Measurements from ENCODE around the gene DMRT3.

DMRT3 gene

DNA sequence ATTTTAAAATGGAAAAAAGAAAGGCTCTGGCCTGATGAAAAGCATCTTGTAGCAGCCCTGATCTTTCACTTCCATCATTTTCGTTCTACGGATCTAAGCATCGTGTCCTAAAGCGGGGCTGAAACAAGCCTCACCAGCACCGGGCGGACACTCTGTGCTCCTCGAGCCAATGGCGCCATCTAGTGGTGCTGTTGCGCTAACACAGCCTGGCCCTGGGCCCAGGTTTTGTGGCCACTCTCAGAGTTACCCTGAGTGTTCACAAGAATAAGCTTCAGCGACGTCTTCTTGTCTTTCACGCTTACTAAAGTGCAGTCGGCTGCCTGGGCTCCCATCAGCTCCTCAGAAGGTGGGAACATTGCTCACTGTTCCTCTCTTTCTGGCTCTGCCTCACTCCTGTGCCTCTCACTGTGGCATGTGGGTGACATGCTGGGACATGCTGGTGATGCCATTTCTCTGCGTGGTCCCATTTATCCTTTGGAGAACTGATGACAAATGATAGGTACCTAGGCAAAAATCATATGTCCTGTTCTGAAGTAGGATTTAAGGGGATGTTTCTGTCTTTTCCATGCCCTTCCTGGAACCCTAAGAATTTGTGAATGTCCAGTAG is 32.7 kb downstream of the DMRT3 start:
- Histone ChIP-seq H2AFZ (ENCODE audit: low read depth) (peak overlapping the region; percentile 43), H3K9ac (no peak overlapping the region), H3K4me2 (no peak overlapping the region; the same call in 1 of the 2 replicates), H3K27me3 (ENCODE audit: insufficient read depth, low read depth) (no peaks in the 10 kb centered on the region), H4K20me1 (ENCODE audit: insufficient read depth) (no peaks in the 10 kb centered on the region), H3K36me3 (ENCODE audit: insufficient read depth) (no peaks in the 10 kb centered on the region), H3K4me1 (ENCODE audit: low read depth, poor library complexity, severe bottlenecking) (peaks cover 15% of the 10 kb centered on the region), H3K27ac (no peak overlapping the region), H3K4me3 (IDR thresholded peaks at IDR 0.05; ENCODE audit: insufficient read depth, low read depth, low read length) (no peak overlapping the region), H3K79me2 (ENCODE audit: insufficient read depth, low read depth) (no peaks in the 10 kb centered on the region)
- TF ChIP-seq, protein P1, sequence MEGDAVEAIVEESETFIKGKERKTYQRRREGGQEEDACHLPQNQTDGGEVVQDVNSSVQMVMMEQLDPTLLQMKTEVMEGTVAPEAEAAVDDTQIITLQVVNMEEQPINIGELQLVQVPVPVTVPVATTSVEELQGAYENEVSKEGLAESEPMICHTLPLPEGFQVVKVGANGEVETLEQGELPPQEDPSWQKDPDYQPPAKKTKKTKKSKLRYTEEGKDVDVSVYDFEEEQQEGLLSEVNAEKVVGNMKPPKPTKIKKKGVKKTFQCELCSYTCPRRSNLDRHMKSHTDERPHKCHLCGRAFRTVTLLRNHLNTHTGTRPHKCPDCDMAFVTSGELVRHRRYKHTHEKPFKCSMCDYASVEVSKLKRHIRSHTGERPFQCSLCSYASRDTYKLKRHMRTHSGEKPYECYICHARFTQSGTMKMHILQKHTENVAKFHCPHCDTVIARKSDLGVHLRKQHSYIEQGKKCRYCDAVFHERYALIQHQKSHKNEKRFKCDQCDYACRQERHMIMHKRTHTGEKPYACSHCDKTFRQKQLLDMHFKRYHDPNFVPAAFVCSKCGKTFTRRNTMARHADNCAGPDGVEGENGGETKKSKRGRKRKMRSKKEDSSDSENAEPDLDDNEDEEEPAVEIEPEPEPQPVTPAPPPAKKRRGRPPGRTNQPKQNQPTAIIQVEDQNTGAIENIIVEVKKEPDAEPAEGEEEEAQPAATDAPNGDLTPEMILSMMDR (conservative IDR thresholded peaks at IDR 0.05; ENCODE audit: low read depth, low read length): peak; percentile 94

DNA sequence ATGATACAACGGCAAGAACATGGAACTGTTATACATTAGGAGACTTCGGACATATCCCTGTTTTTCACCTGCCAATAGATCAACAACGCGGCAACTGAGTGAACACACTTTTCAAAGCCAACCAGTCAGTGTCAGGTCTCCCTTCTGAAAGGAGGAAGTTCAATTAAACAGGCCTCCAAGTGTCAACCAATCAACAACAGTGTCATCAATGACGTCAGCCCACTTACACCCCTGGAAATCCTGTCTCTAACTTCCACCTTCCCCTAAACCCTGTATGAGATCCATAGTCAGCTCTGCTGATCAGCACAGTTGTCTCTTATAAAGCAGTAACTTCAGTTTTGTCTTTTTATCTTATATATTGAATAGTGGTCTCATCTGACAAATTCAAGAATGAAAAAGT is 36.6 kb downstream of the DMRT3 start:
- no peak overlapping the region for H3K4me2 ChIP-seq
- H3K4me3 ChIP-seq (IDR thresholded peaks at IDR 0.05; ENCODE audit: insufficient read depth, low read depth, low read length): no peak overlapping the region

DNA sequence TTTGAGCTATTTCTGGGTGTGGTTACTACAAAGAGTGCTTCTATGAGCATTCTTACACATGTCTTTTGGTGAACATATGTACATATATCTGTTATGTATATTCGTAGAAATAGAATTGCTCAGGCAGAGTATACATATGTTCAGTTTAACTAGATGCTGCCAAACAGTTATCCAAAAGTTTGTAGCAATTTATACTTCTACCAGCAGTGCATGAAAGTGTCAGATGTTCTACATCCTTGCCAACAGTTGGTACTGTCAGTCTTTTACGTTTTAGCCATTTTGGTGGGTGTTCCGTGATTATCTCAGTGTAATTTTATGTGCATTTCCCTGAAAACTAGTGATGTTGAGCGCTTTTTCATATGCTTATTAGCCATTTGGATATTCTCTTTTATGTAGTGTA is 37.8 kb downstream of the DMRT3 start:
- Histone ChIP-seq H3K4me1 (ENCODE audit: low read depth, poor library complexity, severe bottlenecking) (peaks cover 4% of the 10 kb centered on the region), H3K27ac (no peak overlapping the region), H3K27me3 (ENCODE audit: insufficient read depth, low read depth) (no peaks in the 10 kb centered on the region), H2AFZ (ENCODE audit: low read depth) (no peak overlapping the region), H3K4me2 (no peak overlapping the region), H3K79me2 (ENCODE audit: insufficient read depth, low read depth) (no peaks in the 10 kb centered on the region), H3K36me3 (ENCODE audit: insufficient read depth) (no peaks in the 10 kb centered on the region), H3K4me3 (IDR thresholded peaks at IDR 0.05; ENCODE audit: insufficient read depth, low read depth, low read length) (no peak overlapping the region), H3K9ac (no peak overlapping the region), H4K20me1 (ENCODE audit: insufficient read depth) (no peaks in the 10 kb centered on the region)
- TF ChIP-seq, protein P1 (conservative IDR thresholded peaks at IDR 0.05; ENCODE audit: low read depth, low read length): no peak

More for the DNA sequence above, 36.6 kb downstream of the DMRT3 start:
- no peaks in the 10 kb centered on the region for H4K20me1 ChIP-seq (ENCODE audit: insufficient read depth)
- peaks cover 9% of the 10 kb centered on the region for H3K4me1 ChIP-seq (ENCODE audit: low read depth, poor library complexity, severe bottlenecking)
- no peaks in the 10 kb centered on the region for H3K36me3 ChIP-seq (ENCODE audit: insufficient read depth)
- H3K27me3 ChIP-seq (ENCODE audit: insufficient read depth, low read depth): no peaks in the 10 kb centered on the region
- H3K27ac ChIP-seq: no peak overlapping the region
- H2AFZ ChIP-seq (ENCODE audit: low read depth): no peak overlapping the region
- no peaks in the 10 kb centered on the region for H3K79me2 ChIP-seq (ENCODE audit: insufficient read depth, low read depth)
- TF ChIP-seq, protein P1 (conservative IDR thresholded peaks at IDR 0.05; ENCODE audit: low read depth, low read length): no peak
- H3K9ac ChIP-seq: no peak overlapping the region

DNA sequence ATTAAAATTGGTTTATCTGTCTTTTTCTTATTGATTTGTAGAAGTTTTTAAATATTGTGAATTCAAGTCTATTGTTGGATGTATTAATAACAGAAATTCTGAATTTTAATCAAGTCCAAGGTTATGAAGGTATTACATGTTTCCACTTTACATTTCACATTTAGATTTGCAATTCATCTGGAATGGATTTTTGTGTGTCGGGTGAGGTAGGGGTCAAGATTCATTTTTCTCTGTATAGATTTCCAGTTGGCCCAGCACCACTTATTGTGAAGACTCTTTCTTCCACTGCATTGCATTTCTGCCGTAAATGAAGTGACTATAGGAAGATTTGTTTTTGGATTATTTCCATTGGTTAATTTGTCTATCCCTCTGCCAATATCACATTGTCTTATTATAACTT is 38.2 kb downstream of the DMRT3 start:
- H2AFZ ChIP-seq (ENCODE audit: low read depth): no peak overlapping the region
- no peaks in the 10 kb centered on the region for H3K79me2 ChIP-seq (ENCODE audit: insufficient read depth, low read depth)
- TF ChIP-seq, protein P1 (conservative IDR thresholded peaks at IDR 0.05; ENCODE audit: low read depth, low read length): no peak
- peaks cover under 1% of the 10 kb centered on the region for H3K4me1 ChIP-seq (ENCODE audit: low read depth, poor library complexity, severe bottlenecking)
- no peak overlapping the region for H3K9ac ChIP-seq
- H3K27ac ChIP-seq: no peak overlapping the region
- H3K36me3 ChIP-seq (ENCODE audit: insufficient read depth): no peaks in the 10 kb centered on the region
- H4K20me1 ChIP-seq (ENCODE audit: insufficient read depth): no peaks in the 10 kb centered on the region
- H3K4me2 ChIP-seq: no peak overlapping the region
- H3K4me3 ChIP-seq (IDR thresholded peaks at IDR 0.05; ENCODE audit: insufficient read depth, low read depth, low read length): no peak overlapping the region
- no peaks in the 10 kb centered on the region for H3K27me3 ChIP-seq (ENCODE audit: insufficient read depth, low read depth)

Measured in KMS-11 (cell line).